ENCODE measurements around the gene FOSB.

FOSB gene

GRCh38 chr19:45460807-45461347 lies 6.9 kb upstream of the FOSB start:
- no peak for TF ChIP-seq CTCF (IDR thresholded peaks at IDR 0.05; ENCODE audit: borderline replicate concordance, insufficient read depth, low read depth, low read length)
- H3K4me3 ChIP-seq (ENCODE audit: low read depth, low read length): no peak overlapping the region

GRCh38 chr19:45462174-45462573 lies 5.6 kb upstream of the FOSB start:
- no peak for TF ChIP-seq CTCF (IDR thresholded peaks at IDR 0.05; ENCODE audit: borderline replicate concordance, insufficient read depth, low read depth, low read length)

GRCh38 chr19:45463241-45463640 lies 4.6 kb upstream of the FOSB start:
- no peak overlapping the region for H3K4me3 ChIP-seq (ENCODE audit: low read depth, low read length)
- TF ChIP-seq CTCF (IDR thresholded peaks at IDR 0.05; ENCODE audit: borderline replicate concordance, insufficient read depth, low read depth, low read length): no peak

More at GRCh38 chr19:45462174-45462573, 5.6 kb upstream of the FOSB start:
- no peak overlapping the region for H3K4me3 ChIP-seq (ENCODE audit: low read depth, low read length)

GRCh38 chr19:45464274-45464673 lies 3.5 kb upstream of the FOSB start:
- TF ChIP-seq CTCF (IDR thresholded peaks at IDR 0.05; ENCODE audit: borderline replicate concordance, insufficient read depth, low read depth, low read length): no peak
- H3K4me3 ChIP-seq (ENCODE audit: low read depth, low read length): no peak overlapping the region

- no peak for TF ChIP-seq CTCF (IDR thresholded peaks at IDR 0.05; ENCODE audit: borderline replicate concordance, insufficient read depth, low read depth, low read length)
- no peak overlapping the region for H3K4me3 ChIP-seq (ENCODE audit: low read depth, low read length)
These were observed 2.8 kb upstream of the FOSB start for GRCh38 chr19:45464852-45465441.

- no peak for TF ChIP-seq CTCF (IDR thresholded peaks at IDR 0.05; ENCODE audit: borderline replicate concordance, insufficient read depth, low read depth, low read length)
These were observed 711 bp upstream of the FOSB start for GRCh38 chr19:45467115-45467455.

GRCh38 chr19:45468159-45468651 lies 409 bp downstream of the FOSB start:
- no peak for TF ChIP-seq CTCF (IDR thresholded peaks at IDR 0.05; ENCODE audit: borderline replicate concordance, insufficient read depth, low read depth, low read length)
- peak overlapping the region; percentile 88 for H3K4me3 ChIP-seq (ENCODE audit: low read depth, low read length)

More at GRCh38 chr19:45467115-45467455, 711 bp upstream of the FOSB start:
- H3K4me3 ChIP-seq (ENCODE audit: low read depth, low read length): peak overlapping the region; percentile 46
